HL-60 (cell line): ENCODE measurements around the gene TNNT2.

ENCODE experiments used
- DNase-seq, 2 experiments: peaks; one replicate each; pipeline ENCODE4 v3.0.0-alpha.2; 2010 to 2020; ENCODE audit warnings: low read depth in 1 of 2, low spot score in 1 of 2
- H3K27ac ChIP-seq: fragments of 250-450 bp; sonication (Bioruptor Pico); replicated peaks from 2 replicates; pipeline ENCODE4 v1.5.1; 2020; ENCODE audit warnings: mild to moderate bottlenecking, moderate library complexity
- H3K27me3 ChIP-seq: fragments of 250-450 bp; sonication (Bioruptor Pico); 2 replicates; pipeline ENCODE4 v1.5.1; 2021; ENCODE audit warnings: mild to moderate bottlenecking, moderate library complexity; ENCODE audit not compliant: insufficient read depth, poor library complexity, severe bottlenecking
- H3K4me3 ChIP-seq: replicated peaks from 2 replicates; pipeline ENCODE4 v1.5.1; 2011; ENCODE audit warnings: mild to moderate bottlenecking, control low read depth, low read length; ENCODE audit not compliant: insufficient read depth
- GABPA ChIP-seq: IDR thresholded peaks from 2 replicates; pipeline ENCODE4 v1.6.1; 2012; ENCODE audit warnings: low read depth
- POLR2AphosphoS5 ChIP-seq: IDR thresholded peaks from 2 replicates; pipeline ENCODE4 v1.6.1; 2012; ENCODE audit warnings: low read depth
- SPI1 ChIP-seq: IDR thresholded peaks from 2 replicates; pipeline ENCODE4 v1.6.1; 2012; ENCODE audit warnings: low read depth, mild to moderate bottlenecking, borderline replicate concordance
- TF ChIP-seq, protein P1 (sequence below): IDR thresholded peaks from one replicate; pipeline ENCODE4 v1.5.1; 2011; ENCODE audit warnings: low read length, control low read depth, inconsistent platforms; ENCODE audit not compliant: insufficient read depth
- TF ChIP-seq, protein P2 (sequence below): IDR thresholded peaks from 2 replicates; pipeline ENCODE4 v1.6.1; 2012; ENCODE audit warnings: low read depth; ENCODE audit not compliant: insufficient replicate concordance

Gene TNNT2

DNA sequence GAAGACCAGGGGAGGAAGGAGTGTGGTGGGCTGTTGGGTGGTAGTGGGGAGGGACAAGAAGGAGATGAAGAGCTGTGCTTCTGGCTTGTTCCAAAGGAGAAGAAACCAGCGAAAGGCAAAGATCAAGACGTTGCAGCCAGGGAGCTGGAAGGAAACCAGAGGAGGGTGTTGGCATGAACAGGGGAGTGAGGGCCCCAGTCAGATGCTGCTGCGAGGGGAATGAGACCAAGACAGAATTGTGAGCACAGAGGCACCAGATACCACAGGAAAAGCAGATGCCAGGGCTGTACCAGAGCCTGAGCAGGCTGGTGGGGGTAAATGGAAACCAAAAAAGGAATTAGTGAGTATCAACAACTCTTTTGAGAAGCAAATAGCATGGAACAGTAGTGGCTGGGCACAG is 15.6 kb upstream of the TNNT2 start:
- Histone ChIP-seq H3K27me3 (peaks cover 5% of the 10 kb centered on the region), H3K4me3 (no peak overlapping the region), H3K27ac (no peak overlapping the region)
- no peak for DNase-seq
- TF ChIP-seq SPI1: no peak
- TF ChIP-seq POLR2AphosphoS5: no peak
- no peak for TF ChIP-seq GABPA
- TF ChIP-seq, protein P1, sequence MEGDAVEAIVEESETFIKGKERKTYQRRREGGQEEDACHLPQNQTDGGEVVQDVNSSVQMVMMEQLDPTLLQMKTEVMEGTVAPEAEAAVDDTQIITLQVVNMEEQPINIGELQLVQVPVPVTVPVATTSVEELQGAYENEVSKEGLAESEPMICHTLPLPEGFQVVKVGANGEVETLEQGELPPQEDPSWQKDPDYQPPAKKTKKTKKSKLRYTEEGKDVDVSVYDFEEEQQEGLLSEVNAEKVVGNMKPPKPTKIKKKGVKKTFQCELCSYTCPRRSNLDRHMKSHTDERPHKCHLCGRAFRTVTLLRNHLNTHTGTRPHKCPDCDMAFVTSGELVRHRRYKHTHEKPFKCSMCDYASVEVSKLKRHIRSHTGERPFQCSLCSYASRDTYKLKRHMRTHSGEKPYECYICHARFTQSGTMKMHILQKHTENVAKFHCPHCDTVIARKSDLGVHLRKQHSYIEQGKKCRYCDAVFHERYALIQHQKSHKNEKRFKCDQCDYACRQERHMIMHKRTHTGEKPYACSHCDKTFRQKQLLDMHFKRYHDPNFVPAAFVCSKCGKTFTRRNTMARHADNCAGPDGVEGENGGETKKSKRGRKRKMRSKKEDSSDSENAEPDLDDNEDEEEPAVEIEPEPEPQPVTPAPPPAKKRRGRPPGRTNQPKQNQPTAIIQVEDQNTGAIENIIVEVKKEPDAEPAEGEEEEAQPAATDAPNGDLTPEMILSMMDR: no peak

DNA sequence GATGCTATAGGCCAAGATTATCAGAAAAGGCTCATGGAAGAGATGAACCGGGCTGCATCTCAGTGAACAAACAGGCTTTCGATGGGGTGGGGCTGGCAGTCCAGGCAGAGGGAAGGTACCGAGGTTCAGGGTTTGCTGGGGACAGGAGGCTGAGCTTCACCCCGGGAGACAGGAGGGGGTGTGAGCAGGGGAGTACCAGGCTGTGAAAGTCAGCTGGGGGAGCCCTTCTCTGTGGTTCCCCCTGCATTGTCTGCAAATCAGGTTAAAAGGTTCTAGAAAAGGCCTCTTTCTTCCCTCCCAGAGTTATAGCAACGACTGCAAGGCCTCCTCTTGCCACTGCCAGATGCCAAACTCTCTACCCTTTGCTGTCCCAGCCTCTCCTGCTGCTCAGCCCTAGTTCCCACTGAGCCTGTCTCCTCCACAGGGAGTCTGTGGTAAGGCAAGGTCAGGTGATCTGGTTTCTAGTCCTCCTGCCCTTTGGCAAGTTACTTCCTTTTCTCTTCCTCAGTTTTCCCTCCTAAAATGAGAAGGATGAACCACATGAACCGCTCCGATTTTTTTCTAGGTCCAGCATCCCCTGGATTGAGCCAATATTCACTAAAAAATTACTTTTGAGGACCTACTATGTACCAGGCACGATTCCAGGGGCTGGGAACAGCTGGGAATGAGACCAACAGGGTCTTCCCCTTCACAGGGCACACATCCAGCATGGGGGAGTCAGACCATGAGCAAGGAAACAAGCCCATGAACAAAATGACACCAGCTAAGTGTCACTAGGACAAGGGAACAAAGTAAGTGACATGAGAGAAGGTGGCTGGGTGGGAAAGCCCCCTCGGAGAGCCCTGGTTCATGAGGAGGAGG is 14.4 kb upstream of the TNNT2 start:
- TF ChIP-seq POLR2AphosphoS5 (no peak), GABPA (no peak), SPI1 (no peak)
- TF ChIP-seq, protein P2, sequence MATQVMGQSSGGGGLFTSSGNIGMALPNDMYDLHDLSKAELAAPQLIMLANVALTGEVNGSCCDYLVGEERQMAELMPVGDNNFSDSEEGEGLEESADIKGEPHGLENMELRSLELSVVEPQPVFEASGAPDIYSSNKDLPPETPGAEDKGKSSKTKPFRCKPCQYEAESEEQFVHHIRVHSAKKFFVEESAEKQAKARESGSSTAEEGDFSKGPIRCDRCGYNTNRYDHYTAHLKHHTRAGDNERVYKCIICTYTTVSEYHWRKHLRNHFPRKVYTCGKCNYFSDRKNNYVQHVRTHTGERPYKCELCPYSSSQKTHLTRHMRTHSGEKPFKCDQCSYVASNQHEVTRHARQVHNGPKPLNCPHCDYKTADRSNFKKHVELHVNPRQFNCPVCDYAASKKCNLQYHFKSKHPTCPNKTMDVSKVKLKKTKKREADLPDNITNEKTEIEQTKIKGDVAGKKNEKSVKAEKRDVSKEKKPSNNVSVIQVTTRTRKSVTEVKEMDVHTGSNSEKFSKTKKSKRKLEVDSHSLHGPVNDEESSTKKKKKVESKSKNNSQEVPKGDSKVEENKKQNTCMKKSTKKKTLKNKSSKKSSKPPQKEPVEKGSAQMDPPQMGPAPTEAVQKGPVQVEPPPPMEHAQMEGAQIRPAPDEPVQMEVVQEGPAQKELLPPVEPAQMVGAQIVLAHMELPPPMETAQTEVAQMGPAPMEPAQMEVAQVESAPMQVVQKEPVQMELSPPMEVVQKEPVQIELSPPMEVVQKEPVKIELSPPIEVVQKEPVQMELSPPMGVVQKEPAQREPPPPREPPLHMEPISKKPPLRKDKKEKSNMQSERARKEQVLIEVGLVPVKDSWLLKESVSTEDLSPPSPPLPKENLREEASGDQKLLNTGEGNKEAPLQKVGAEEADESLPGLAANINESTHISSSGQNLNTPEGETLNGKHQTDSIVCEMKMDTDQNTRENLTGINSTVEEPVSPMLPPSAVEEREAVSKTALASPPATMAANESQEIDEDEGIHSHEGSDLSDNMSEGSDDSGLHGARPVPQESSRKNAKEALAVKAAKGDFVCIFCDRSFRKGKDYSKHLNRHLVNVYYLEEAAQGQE: no peak
- TF ChIP-seq, protein P1: no peak
- DNase-seq: no peak
- Histone ChIP-seq H3K27me3 (peaks cover 5% of the 10 kb centered on the region), H3K4me3 (no peak overlapping the region), H3K27ac (no peak overlapping the region)

DNA sequence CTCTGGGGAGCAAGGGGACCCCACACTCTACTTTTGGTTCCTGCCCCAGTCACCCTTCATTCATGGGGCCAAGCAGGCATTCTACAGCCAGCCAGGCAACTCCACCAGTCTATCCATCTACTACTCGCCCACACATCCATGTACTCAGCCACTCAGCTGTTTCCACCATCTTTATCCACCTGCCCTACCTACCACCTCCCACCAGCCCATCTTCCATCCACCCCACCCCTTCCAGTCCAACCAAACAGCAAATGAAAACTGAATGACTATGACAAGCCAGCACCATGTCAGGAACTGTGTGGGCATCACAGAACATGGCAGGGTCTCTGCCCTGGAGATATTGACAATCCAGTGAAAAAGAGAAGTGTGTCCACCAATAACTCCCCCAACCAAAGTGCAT is 13.7 kb upstream of the TNNT2 start:
- no peak overlapping the region for H3K4me3 ChIP-seq
- peaks cover 5% of the 10 kb centered on the region for H3K27me3 ChIP-seq
- TF ChIP-seq SPI1 (no peak), GABPA (no peak), POLR2AphosphoS5 (no peak)
- TF ChIP-seq, protein P1: no peak
- TF ChIP-seq, protein P2: no peak
- DNase-seq: no peak
- no peak overlapping the region for H3K27ac ChIP-seq

DNA sequence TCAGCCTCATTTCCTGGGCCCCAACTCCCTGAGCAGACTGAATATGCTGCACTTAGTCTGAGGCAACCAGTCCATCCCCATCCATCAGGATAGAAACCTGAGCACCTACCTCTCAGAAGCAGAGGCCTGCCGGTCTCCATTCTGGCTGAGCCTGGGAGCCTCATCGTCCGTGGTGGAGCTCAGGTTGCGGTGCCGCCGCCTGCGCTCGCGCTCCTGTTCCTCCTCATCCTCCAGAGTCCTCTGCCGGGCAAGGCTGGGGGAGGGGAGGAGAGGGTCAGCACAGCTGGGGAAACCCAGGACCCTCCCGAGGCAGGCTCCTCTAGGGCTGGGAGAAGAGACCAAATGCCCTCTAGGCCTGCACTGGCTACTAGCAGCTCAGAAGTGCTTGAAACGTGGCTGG is 11.6 kb upstream of the TNNT2 start:
- Histone ChIP-seq H3K4me3 (no peak overlapping the region), H3K27me3 (peaks cover 5% of the 10 kb centered on the region), H3K27ac (no peak overlapping the region)
- TF ChIP-seq, protein P2: no peak
- no peak for TF ChIP-seq POLR2AphosphoS5
- TF ChIP-seq GABPA: no peak
- TF ChIP-seq, protein P1: no peak
- TF ChIP-seq SPI1: no peak
- no peak for DNase-seq
